Epithelial cell of prostate (primary cell): ENCODE data around the gene TSPAN10.
"Not testable (repeated sequence)": the region's sequence is repeated elsewhere in the genome, so short reads cannot be mapped to it uniquely, and the experiment has no call there.

Experiments used
- DNase-seq: peaks from one replicate; pipeline ENCODE4 v3.0.0-alpha.2; 2011; ENCODE audit warnings: low read depth, low spot score
- H3K27ac ChIP-seq: fragments of 450-650 bp; 2 replicates; pipeline ENCODE4 v1.5.1; 2017; ENCODE audit warnings: mild to moderate bottlenecking

Gene TSPAN10

GRCh38 chr17:81636505-81637288 lies at the start of gene TSPAN10, which contains the start of gene NPLOC4:
TSS of gene TSPAN10 (plus strand) at chr17:81637196. CDS start at chr17:81642413, 5,217 bp downstream.
TSS of gene NPLOC4 (minus strand) at chr17:81637112. CDS start at chr17:81636930, 182 bp downstream.
- peak; percentile 26 for DNase-seq
- H3K27ac ChIP-seq, result peak within 1 kb of the TSS; percentile 86

- no peak for DNase-seq
Measured at GRCh38 chr17:81589612-81590011, 47.4 kb upstream of the TSPAN10 start.

DNA sequence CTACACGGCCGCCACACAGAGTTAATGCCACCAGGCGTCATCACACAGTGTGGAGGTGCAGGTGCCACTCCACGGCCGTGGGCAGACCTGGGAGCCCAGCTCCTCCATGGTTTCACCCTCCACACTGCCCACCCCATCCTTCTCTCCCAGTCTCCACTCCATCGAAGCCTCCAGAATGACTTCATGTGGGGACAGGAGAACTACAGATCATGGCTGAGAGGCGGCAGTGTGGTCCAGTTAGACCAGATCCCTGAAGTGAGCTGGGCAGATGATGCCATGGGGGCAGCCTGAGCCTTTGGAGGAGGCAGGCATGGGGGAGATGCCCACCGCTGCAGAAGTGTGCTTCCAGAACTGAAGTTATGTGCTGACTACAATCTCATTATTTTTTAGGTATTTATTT lies 46.9 kb upstream of the TSPAN10 start:
- no peak for DNase-seq
- no peak overlapping the region for H3K27ac ChIP-seq

More at GRCh38 chr17:81589612-81590011, 47.4 kb upstream of the TSPAN10 start:
- H3K27ac ChIP-seq, result no peak overlapping the region

GRCh38 chr17:81591971-81592370 lies 45.0 kb upstream of the TSPAN10 start:
- no peak overlapping the region for H3K27ac ChIP-seq
- DNase-seq, result no peak

- no peak for DNase-seq
- H3K27ac ChIP-seq, result no peak overlapping the region
Measured at GRCh38 chr17:81593105-81593871, 43.7 kb upstream of the TSPAN10 start.

DNA sequence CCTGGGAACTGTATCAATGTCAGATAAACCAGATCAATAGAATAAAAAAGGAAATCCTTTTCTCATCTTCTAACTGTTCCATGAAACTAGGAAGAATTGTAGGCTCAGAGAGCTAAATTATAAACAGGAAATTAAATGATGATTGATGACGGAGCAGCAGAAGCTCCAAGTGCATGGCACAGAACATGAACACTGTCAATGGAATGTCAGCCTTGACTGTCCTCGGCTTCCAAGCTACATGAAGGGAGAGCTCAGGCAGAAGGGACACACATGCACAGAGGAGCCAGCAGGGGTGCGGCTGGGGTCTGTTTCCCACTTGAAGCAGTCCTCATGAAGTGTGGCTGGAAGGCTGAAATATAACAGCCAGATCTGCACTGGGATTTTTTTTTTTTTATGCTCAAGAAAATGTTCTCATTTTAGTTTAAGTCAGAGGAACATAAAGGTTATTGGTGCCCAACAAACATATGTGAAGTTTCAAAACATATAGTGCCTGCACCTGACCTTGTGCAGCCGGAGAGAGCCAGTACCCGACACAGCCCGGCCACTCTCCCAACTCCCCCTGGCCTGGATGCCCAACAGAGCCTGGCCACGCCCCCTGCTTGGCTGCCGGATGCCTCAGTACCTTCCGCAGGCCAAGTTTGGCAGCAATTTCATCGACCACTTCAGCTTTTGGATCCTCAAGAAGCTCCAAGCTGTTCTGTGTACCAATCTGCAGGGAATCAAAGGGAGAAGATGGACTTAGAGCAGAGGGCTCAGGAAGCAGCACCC lies 37.1 kb upstream of the TSPAN10 start:
- no peak overlapping the region for H3K27ac ChIP-seq
- no peak for DNase-seq

GRCh38 chr17:81601525-81602120 lies 35.4 kb upstream of the TSPAN10 start:
- H3K27ac ChIP-seq, result no peak overlapping the region
- no peak for DNase-seq

DNA sequence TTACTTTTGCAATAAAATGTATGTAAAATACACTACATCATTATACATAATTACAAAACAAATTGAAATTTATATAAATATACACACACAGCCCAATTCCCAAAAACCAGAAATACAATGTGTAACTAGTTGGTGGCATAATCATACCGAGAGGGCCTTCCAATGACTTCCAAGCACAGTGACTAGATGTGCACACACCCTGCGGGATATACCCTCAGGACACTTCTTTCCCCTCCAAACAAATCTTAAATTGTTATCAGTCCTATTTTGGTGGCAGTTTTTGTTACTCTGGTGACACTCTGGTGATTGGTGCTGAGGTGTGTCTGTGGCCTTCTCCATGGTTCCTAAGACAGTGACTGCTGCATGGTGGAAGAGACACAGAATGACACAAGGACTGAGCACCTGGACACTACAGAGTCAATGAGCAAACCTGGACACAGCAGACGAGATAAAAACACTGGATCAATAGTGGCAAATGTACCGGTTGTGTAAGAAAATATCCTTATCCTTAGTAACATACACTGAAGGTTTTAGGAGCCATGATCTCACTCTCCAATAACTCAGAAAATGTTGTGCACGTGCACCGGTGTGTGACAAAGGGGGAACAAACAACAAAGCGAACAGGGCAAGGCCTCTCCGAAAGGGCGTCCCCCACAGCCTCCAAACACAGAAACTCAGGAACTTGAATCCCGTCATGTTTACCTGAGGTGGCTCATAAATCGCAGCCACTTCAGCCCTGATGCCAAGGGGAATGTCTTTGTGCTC lies 33.0 kb upstream of the TSPAN10 start:
- DNase-seq, result no peak
- H3K27ac ChIP-seq, result no peak overlapping the region

- no peak for DNase-seq
- H3K27ac ChIP-seq, result no peak overlapping the region
Measured at GRCh38 chr17:81607431-81607830, 29.6 kb upstream of the TSPAN10 start.

DNA sequence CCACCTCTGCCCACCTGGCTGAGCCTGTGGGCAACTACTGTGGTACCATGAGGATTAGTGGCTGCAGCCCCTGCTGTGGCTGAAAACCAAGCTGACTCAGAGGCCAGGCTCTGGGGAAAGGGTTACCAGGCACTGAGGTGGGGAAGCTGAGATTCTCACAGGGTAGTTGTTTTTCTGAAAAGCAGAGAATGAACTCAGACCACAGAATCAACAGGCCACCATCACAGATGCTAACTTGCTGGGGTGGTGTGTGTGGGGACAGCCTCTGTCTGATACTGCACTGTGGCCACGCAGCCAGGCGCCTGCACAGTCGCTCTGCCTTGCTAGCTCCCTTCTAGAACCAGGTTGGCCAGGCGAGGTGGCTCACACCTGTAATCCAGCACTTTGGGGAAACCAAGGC lies 28.9 kb upstream of the TSPAN10 start:
- DNase-seq, result no peak
- H3K27ac ChIP-seq, result no peak overlapping the region

GRCh38 chr17:81608605-81609004 lies 28.4 kb upstream of the TSPAN10 start:
- DNase-seq, result no peak
- H3K27ac ChIP-seq, result no peak overlapping the region

DNA sequence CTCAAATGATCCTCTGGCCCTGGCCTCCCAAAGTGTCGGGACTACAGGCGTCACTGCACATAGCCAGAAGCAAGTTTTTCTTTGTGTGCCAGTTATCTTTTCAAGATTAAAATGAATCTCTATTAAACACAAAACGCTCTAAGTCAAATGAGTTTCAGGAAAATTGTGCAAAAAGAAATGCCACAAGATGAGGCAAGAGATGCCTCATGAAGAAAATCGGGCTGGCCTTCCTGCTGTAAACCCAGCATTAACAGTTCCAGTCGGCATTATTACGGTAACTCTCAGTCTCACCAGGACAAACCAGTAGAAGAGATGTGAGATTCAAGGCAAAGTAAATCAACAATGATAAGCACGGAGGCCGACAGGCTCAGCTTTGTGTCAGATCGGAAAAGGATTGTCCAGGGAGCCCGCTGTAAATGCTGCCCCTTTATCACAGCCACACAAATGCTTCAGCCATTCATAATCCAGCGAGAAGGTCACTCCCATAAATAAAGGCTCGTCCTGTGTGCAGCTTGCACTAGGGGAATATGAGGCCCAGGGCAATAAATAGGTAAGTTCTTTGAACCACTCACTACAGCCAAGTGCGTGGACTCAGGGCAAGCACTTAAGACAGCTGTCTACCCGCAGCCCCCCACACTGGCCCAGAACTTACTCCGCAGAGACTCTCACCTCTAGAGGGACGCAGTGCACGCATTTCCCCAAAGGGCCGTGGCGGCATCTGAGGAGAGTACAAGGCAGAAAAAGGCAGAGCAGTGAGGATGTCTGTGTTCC lies 27.3 kb upstream of the TSPAN10 start:
- no peak overlapping the region for H3K27ac ChIP-seq
- DNase-seq, result no peak

DNA sequence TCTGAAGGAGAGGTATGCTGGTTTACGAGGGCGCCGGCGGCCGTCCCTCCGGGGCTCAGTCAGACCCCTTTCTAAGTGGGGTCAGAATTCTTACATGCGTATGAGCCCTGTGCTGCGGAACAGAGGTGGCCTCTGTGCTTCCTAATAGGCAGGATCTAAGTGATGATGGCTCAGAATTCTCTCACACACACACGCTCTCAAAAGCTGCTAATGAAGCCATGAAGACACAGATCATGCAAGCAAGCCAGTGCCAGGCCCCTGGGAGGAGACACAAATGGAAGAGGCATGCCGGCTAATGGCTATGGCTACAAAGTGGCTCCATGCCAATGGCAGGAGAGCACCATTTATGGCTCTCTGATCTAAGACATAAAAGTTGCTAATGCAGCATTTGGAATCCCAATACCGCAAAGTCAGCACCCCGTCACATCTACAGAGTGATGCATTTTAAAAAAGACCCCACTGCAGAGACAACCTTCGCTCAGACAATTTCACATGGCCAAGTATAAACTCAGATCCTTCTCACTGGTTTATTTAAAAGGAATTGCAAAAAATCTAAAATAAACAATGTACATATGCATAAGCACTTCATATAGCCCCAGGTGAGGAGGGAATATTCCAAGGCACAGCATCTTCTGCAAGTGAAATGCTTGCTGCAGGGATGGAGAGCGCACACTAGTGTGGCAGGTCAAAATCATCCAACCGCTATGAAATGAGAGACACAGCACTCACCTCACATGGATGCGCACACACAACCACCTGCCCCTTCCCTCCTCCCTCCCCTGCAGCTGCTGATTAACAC lies 24.6 kb upstream of the TSPAN10 start:
- no peak for DNase-seq
- H3K27ac ChIP-seq, result no peak overlapping the region

DNA sequence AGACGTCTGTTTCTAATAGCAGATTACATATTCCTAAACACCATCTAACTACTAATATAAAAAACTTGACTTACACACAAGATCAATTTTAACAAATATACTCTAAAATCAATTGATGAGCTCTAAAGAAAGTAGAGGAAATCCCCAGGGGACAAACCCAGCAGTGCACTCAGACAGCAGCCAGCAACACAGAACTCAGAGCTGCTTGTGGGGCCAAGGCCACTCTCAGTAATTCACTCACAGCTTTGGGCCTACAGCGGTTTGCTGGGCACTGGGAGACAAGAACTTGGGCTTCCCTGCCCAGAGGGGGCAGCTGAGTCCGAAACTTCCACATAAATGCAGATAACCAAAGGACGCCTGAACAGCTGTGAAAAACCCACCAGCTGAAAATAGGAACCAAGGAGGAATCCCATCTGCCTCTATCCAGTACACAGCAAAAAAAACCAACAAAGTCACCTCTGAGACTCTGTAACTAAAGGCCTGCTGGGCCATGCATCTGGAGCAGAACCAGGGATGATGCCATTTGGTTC lies 21.5 kb upstream of the TSPAN10 start:
- no peak overlapping the region for H3K27ac ChIP-seq
- DNase-seq, result no peak

DNA sequence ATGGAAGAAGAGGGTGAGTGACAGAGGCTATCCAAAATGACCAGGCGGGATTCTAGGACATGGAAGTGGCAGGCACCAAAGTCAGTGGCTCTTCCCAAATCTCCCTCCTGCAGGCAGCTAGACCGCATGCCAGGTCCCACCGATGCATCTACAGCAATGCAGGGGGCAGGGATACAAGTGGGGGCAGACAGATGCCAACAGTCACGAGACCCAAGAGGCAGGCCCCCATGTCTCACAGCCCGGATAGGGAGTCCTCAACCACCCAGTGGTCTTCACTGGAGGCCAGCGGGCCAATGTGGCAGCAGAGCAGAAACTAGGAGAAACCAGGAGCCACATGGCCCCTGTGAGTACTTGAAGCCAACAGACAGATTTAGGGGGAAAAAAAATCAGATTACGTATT lies 20.1 kb upstream of the TSPAN10 start:
- H3K27ac ChIP-seq, result no peak overlapping the region
- DNase-seq, result no peak

DNA sequence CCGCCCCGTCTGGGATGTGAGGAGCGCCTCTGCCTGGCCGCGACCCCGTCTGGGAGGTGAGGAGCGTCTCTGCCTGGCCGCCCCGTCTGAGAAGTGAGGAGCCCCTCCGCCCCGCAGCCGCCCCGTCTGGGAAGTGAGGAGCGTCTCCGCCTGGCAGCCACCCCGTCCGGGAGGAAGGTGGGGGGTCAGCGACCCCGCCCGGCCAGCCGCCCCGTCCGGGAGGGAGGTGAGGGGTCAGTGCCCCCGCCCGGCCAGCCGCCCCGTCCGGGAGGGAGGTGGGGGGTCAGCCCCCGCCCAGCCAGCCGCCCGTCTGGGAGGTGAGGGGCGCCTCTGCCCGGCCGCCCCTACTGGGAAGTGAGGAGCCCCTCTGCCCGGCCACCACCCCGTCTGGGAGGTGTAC lies 18.7 kb upstream of the TSPAN10 start:
- DNase-seq, H3K27ac ChIP-seq: not testable (repeated sequence)

- H3K27ac ChIP-seq, result no peak overlapping the region
- no peak for DNase-seq
Measured at GRCh38 chr17:81621494-81622130, 15.4 kb upstream of the TSPAN10 start.
